ENCODE data around the gene MTA1.

- no peak for TF ChIP-seq EP300 (IDR thresholded peaks at IDR 0.05; ENCODE audit: borderline replicate concordance in 1 of 2, low read depth in 2 of 2, low read length in 2 of 2)
- TF ChIP-seq CTCF (IDR thresholded peaks at IDR 0.05; ENCODE audit: control extremely low read depth in 1 of 3, insufficient read depth in 1 of 3, low read depth in 1 of 3, low read length in 3 of 3), result no peak
- TF ChIP-seq POLR2A (IDR thresholded peaks at IDR 0.05; ENCODE audit: control extremely low read depth in 1 of 2, low read depth in 2 of 2, low read length in 2 of 2), result no peak
- no peak for TF ChIP-seq EZH2 (IDR thresholded peaks at IDR 0.05; ENCODE audit: low read depth, low read length, severe bottlenecking)
- no peak for TF ChIP-seq SP2 (IDR thresholded peaks at IDR 0.05; ENCODE audit: low read length)
- TF ChIP-seq FOSL1 (IDR thresholded peaks at IDR 0.05; ENCODE audit: insufficient read depth, low read depth, low read length), result no peak
- no peak for TF ChIP-seq CBX8 (IDR thresholded peaks at IDR 0.05; ENCODE audit: borderline replicate concordance, low read depth, low read length)
These were observed 45.2 kb upstream of the MTA1 start for GRCh38 chr14:105374389-105374788.

Measured in H1 (cell line).